ENCODE results near the gene LCLAT1. TPM values are rescaled to one million over a fixed set of nuclear protein-coding genes. Genes with fewer than 3 reads are reported as not detected.

The LCLAT1 gene
- total RNA-seq, 1 experiment from 2014 or later, result 32.9 TPM

DNA sequence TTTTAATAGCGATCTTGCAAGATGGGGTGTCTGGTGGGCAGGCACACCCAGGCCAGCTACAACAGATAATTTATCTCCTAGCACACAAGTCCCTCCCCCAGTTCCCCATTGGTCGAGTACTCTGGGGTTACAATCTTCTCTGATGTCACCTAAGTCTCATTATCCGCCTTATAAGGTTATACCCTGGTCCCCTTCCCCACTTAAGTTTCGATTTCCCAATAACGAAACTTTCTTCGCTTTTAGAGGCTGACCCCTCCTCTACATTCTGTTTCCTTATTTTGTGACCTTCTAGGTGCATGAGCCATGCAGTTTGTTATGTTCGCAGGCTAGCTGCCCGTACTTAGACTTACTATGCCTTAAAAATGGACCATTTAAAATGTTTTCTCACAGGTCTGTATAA lies 180.1 kb downstream of the LCLAT1 start:
- H3K27ac Mint-ChIP-seq, result peak overlapping the region in 2 of 3 experiments; percentile 24 to 50; a peak in 2 of 7 replicates

More for the DNA sequence above, 180.1 kb downstream of the LCLAT1 start:
- Histone ChIP-seq H3K9me3 (ENCODE audit: control insufficient read depth, low read depth, low read length) (no peaks in the 10 kb centered on the region), H4K5ac (ENCODE audit: insufficient read length, low read depth, low read length) (no peak overlapping the region), H3K9ac (ENCODE audit: extremely low read depth, insufficient read length, low read length) (no peak overlapping the region), H3K4ac (ENCODE audit: low read depth, low read length) (no peak overlapping the region), H3K14ac (ENCODE audit: insufficient read depth, low read length) (no peak overlapping the region), H2AFZ (ENCODE audit: low read length) (no peak overlapping the region), H3K18ac (ENCODE audit: insufficient read length, low read depth, low read length) (no peak overlapping the region), H3K23me2 (ENCODE audit: insufficient read length, low read depth, low read length, poor library complexity, severe bottlenecking) (no peaks in the 10 kb centered on the region), H3K27me3 (ENCODE audit: insufficient read depth, low read length) (no peaks in the 10 kb centered on the region), H3K4me1 (ENCODE audit: insufficient read depth, low read length) (no peaks in the 10 kb centered on the region; the same call in 1 of the 2 replicates), H2BK15ac (ENCODE audit: low read depth, low read length) (no peak overlapping the region), H3K56ac (ENCODE audit: insufficient read length, low read depth, low read length) (no peak overlapping the region), H2BK12ac (ENCODE audit: insufficient read length, low read depth, low read length) (no peak overlapping the region), H3K79me1 (ENCODE audit: insufficient read depth, low read depth, low read length, poor library complexity, severe bottlenecking) (no peaks in the 10 kb centered on the region), H2AK5ac (ENCODE audit: insufficient read length, low read length) (no peak overlapping the region), H2BK120ac (ENCODE audit: low read depth, low read length, poor library complexity, severe bottlenecking) (no peak overlapping the region), H3K4me2 (ENCODE audit: insufficient read depth, insufficient read length, low read length) (no peak overlapping the region), H3T11ph (ENCODE audit: low read length) (no peak overlapping the region), H2BK20ac (ENCODE audit: low read depth, low read length, poor library complexity, severe bottlenecking) (no peak overlapping the region), H3K79me2 (ENCODE audit: insufficient read depth, low read length) (no peaks in the 10 kb centered on the region), H3K27ac (ENCODE audit: insufficient read length, low read depth, low read length) (no peak overlapping the region), H4K8ac (replicated peaks; ENCODE audit: insufficient read length, low read depth, low read length) (no peak overlapping the region), H2BK5ac (ENCODE audit: insufficient read length, low read length) (no peak overlapping the region), H4K91ac (ENCODE audit: insufficient read length, low read depth, low read length) (no peak overlapping the region), H4K20me1 (ENCODE audit: control insufficient read depth, insufficient read depth, insufficient read length) (no peaks in the 10 kb centered on the region), H3K23ac (ENCODE audit: insufficient read length, low read depth, low read length) (no peak overlapping the region)
- Mint-ChIP-seq H3K9me3 (no peaks in the 10 kb centered on the region), H3K27me3 (ENCODE audit: low read depth) (no peaks in the 10 kb centered on the region), H3K4me3 (no peak overlapping the region), H3K36me3 (ENCODE audit: insufficient read depth in 1 of 3, low read depth in 3 of 3) (peaks cover 4 to 11% (median 5%) of the 10 kb centered on the region in 3 experiments; a peak in 5 of 7 replicates), H3K4me1 (peaks cover 26 to 38% of the 10 kb centered on the region in 2 experiments)
- DNase-seq, result no peak
- no CpG with 5 or more reads among the region's 8 CpGs for WGBS (ENCODE audit: extremely low coverage, insufficient read length, low lambda C conversion rate)
- TF ChIP-seq, protein P1, sequence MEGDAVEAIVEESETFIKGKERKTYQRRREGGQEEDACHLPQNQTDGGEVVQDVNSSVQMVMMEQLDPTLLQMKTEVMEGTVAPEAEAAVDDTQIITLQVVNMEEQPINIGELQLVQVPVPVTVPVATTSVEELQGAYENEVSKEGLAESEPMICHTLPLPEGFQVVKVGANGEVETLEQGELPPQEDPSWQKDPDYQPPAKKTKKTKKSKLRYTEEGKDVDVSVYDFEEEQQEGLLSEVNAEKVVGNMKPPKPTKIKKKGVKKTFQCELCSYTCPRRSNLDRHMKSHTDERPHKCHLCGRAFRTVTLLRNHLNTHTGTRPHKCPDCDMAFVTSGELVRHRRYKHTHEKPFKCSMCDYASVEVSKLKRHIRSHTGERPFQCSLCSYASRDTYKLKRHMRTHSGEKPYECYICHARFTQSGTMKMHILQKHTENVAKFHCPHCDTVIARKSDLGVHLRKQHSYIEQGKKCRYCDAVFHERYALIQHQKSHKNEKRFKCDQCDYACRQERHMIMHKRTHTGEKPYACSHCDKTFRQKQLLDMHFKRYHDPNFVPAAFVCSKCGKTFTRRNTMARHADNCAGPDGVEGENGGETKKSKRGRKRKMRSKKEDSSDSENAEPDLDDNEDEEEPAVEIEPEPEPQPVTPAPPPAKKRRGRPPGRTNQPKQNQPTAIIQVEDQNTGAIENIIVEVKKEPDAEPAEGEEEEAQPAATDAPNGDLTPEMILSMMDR (conservative IDR thresholded peaks at IDR 0.05), result no peak

All from H9 (cell line).